Mesenchymal stem cell (in vitro differentiated cells and primary cell): ENCODE measurements around the gene SPHK1.

Experiments used
- DNase-seq: peaks from one replicate; pipeline ENCODE4 v3.0.0-alpha.2; 2013
- H2AFZ ChIP-seq: one replicate; pipeline ENCODE4 v1.6.1; 2013; ENCODE audit warnings: low read depth, mild to moderate bottlenecking, control low read depth, inconsistent platforms, low read length, moderate library complexity
- H2AK5ac ChIP-seq: 2 replicates; pipeline ENCODE4 v1.6.1; 2013; ENCODE audit warnings: low read length, moderate library complexity, mild to moderate bottlenecking, inconsistent platforms; ENCODE audit not compliant: severe bottlenecking
- H2BK120ac ChIP-seq: one replicate; pipeline ENCODE4 v1.6.1; 2013; ENCODE audit warnings: low read depth, mild to moderate bottlenecking, inconsistent platforms, low read length, moderate library complexity
- H2BK12ac ChIP-seq, 2 experiments: one replicate each; pipeline ENCODE4 v1.6.1; 2013; ENCODE audit warnings: inconsistent platforms in 2 of 2, low read length in 2 of 2, mild to moderate bottlenecking in 2 of 2, moderate library complexity in 2 of 2, control low read depth in 1 of 2
- H2BK15ac ChIP-seq: one replicate; pipeline ENCODE4 v1.6.1; 2013; ENCODE audit warnings: mild to moderate bottlenecking, low read depth, inconsistent platforms; ENCODE audit not compliant: poor library complexity, severe bottlenecking
- H2BK5ac ChIP-seq: 2 replicates; pipeline ENCODE4 v1.6.1; 2013; ENCODE audit warnings: low read depth, mild to moderate bottlenecking, low read length, control low read depth, inconsistent platforms; ENCODE audit not compliant: poor library complexity, severe bottlenecking
- H3K14ac ChIP-seq, 2 experiments: one replicate each; pipeline ENCODE4 v1.6.1; 2013; ENCODE audit warnings: inconsistent platforms in 2 of 2, low read length in 2 of 2, control low read depth in 1 of 2, mild to moderate bottlenecking in 1 of 2, moderate library complexity in 1 of 2
- H3K18ac ChIP-seq, 2 experiments: one replicate each; pipeline ENCODE4 v1.6.1; 2013; ENCODE audit warnings: inconsistent platforms in 2 of 2, low read length in 2 of 2, control low read depth in 1 of 2, low read depth in 1 of 2, mild to moderate bottlenecking in 1 of 2
- H3K23ac ChIP-seq, 2 experiments: one replicate each; pipeline ENCODE4 v1.6.1; 2013; ENCODE audit warnings: inconsistent platforms in 2 of 2, low read length in 2 of 2, mild to moderate bottlenecking in 2 of 2, moderate library complexity in 2 of 2, control low read depth in 1 of 2
- H3K27ac ChIP-seq: 2 replicates; pipeline ENCODE4 v1.5.1; 2013; ENCODE audit warnings: mild to moderate bottlenecking, moderate library complexity, low read length, control low read depth, inconsistent platforms; ENCODE audit not compliant: poor library complexity, severe bottlenecking
- H3K27me3 ChIP-seq, 2 experiments: 2 replicates each; pipeline versions ENCODE4 v1.6.1 to v1.7.0; 2013; ENCODE audit warnings: low read length in 2 of 2, mild to moderate bottlenecking in 2 of 2, moderate library complexity in 2 of 2, control low read depth in 1 of 2, inconsistent platforms in 1 of 2; ENCODE audit not compliant: control insufficient read depth in 1 of 2, insufficient read depth in 1 of 2
- H3K36me3 ChIP-seq, 2 experiments: 2 replicates each; pipeline versions ENCODE4 v1.6.1 to v1.7.0; 2013; ENCODE audit warnings: low read length in 2 of 2, control low read depth in 1 of 2, inconsistent platforms in 1 of 2, low read depth in 1 of 2, mild to moderate bottlenecking in 1 of 2; ENCODE audit not compliant: insufficient read depth in 2 of 2, control insufficient read depth in 1 of 2
- H3K4ac ChIP-seq, 2 experiments: one replicate each; pipeline ENCODE4 v1.6.1; 2013; ENCODE audit warnings: inconsistent platforms in 2 of 2, low read length in 2 of 2, mild to moderate bottlenecking in 2 of 2, moderate library complexity in 2 of 2, control low read depth in 1 of 2, low read depth in 1 of 2
- H3K4me1 ChIP-seq: 2 replicates; pipeline ENCODE4 v1.6.1; 2013; ENCODE audit warnings: low read depth, low read length, control low read depth; ENCODE audit not compliant: control insufficient read depth, insufficient read depth
- H3K4me2 ChIP-seq: 2 replicates; pipeline ENCODE4 v1.6.1; 2013; ENCODE audit warnings: low read length, mild to moderate bottlenecking, inconsistent platforms; ENCODE audit not compliant: poor library complexity, severe bottlenecking
- H3K4me3 ChIP-seq, 2 experiments: 2 replicates each; pipeline versions ENCODE4 v1.5.1 to v1.7.0; 2013; ENCODE audit warnings: low read length in 2 of 2, mild to moderate bottlenecking in 2 of 2, control low read depth in 1 of 2, low read depth in 1 of 2; ENCODE audit not compliant: insufficient read depth in 1 of 2
- H3K79me1 ChIP-seq: replicated peaks from 2 replicates; pipeline ENCODE4 v1.6.1; 2013; ENCODE audit warnings: mild to moderate bottlenecking, control low read depth, low read length, inconsistent platforms; ENCODE audit not compliant: poor library complexity, severe bottlenecking
- H3K9ac ChIP-seq: 2 replicates; pipeline ENCODE4 v1.7.0; 2013; ENCODE audit warnings: mild to moderate bottlenecking, low read length, moderate library complexity
- H3K9me3 ChIP-seq: 2 replicates; pipeline ENCODE4 v1.7.0; 2013; ENCODE audit warnings: mild to moderate bottlenecking, low read length; ENCODE audit not compliant: control insufficient read depth
- H4K8ac ChIP-seq: one replicate; pipeline ENCODE4 v1.6.1; 2013; ENCODE audit warnings: inconsistent platforms, mild to moderate bottlenecking, low read length, moderate library complexity
- H4K91ac ChIP-seq: one replicate; pipeline ENCODE4 v1.6.1; 2013; ENCODE audit warnings: mild to moderate bottlenecking, low read length, inconsistent platforms
- WGBS: methylation state at CpG from one replicate; pipeline ENCODE4 v1.1.7; 2013; ENCODE audit warnings: mixed read lengths; 5-methylcytosine and 5-hydroxymethylcytosine counted together

SPHK1 gene

GRCh38 chr17:76369379-76369778 is 15.0 kb upstream of the SPHK1 start:
- H2BK120ac ChIP-seq: no peak overlapping the region
- no peak overlapping the region for H2AK5ac ChIP-seq
- H3K79me1 ChIP-seq: no peaks in the 10 kb centered on the region
- H3K27me3 ChIP-seq: no peaks in the 10 kb centered on the region
- WGBS: 95% methylated on average over 10 of the region's 10 CpGs
- no peaks in the 10 kb centered on the region for H3K36me3 ChIP-seq
- H3K9ac ChIP-seq: peak overlapping the region; percentile 34
- no peak overlapping the region for H4K8ac ChIP-seq
- no peak overlapping the region for H3K4ac ChIP-seq
- no peaks in the 10 kb centered on the region for H3K9me3 ChIP-seq
- H4K91ac ChIP-seq: no peak overlapping the region
- peak overlapping the region in 1 of 2 experiments; percentile 32 for H3K4me3 ChIP-seq
- H3K4me2 ChIP-seq: no peak overlapping the region
- H3K14ac ChIP-seq: no peak overlapping the region
- no peak overlapping the region for H2BK5ac ChIP-seq
- H2BK15ac ChIP-seq: no peak overlapping the region
- peaks cover 26% of the 10 kb centered on the region for H3K4me1 ChIP-seq
- H2BK12ac ChIP-seq: no peak overlapping the region
- DNase-seq: no peak
- H3K27ac ChIP-seq: no peak overlapping the region
- H3K18ac ChIP-seq: no peak overlapping the region
- H2AFZ ChIP-seq: no peak overlapping the region
- no peak overlapping the region for H3K23ac ChIP-seq

- Histone ChIP-seq H3K4me3 (peak overlapping the region in 1 of 2 experiments; percentile 32), H3K18ac (no peak overlapping the region), H2BK15ac (no peak overlapping the region), H2BK120ac (no peak overlapping the region), H3K36me3 (no peaks in the 10 kb centered on the region), H3K4me1 (peaks cover 26% of the 10 kb centered on the region), H3K27me3 (no peaks in the 10 kb centered on the region), H2AK5ac (no peak overlapping the region), H3K9ac (peak overlapping the region; percentile 34), H3K14ac (no peak overlapping the region), H2BK12ac (no peak overlapping the region), H3K4me2 (no peak overlapping the region), H3K9me3 (no peaks in the 10 kb centered on the region), H4K91ac (no peak overlapping the region), H3K79me1 (no peaks in the 10 kb centered on the region), H2BK5ac (no peak overlapping the region), H3K4ac (no peak overlapping the region), H4K8ac (no peak overlapping the region), H3K23ac (no peak overlapping the region), H3K27ac (no peak overlapping the region), H2AFZ (no peak overlapping the region)
- whole genome bisulfite sequencing: 63% methylated on average over 7 of the region's 7 CpGs
- no peak for DNase-seq
Observed at GRCh38 chr17:76369804-76370203, 14.6 kb upstream of the SPHK1 start.

- Histone ChIP-seq H3K18ac (no peak overlapping the region), H3K23ac (no peak overlapping the region), H3K9me3 (no peaks in the 10 kb centered on the region), H3K4me1 (peaks cover 27% of the 10 kb centered on the region), H2BK5ac (no peak overlapping the region), H3K14ac (no peak overlapping the region), H3K4me2 (no peak overlapping the region), H4K8ac (no peak overlapping the region), H3K9ac (peak overlapping the region; percentile 56), H3K36me3 (no peaks in the 10 kb centered on the region), H3K4me3 (peak overlapping the region in 1 of 2 experiments; percentile 32), H2BK120ac (no peak overlapping the region), H2AK5ac (peak overlapping the region; percentile 43), H3K4ac (no peak overlapping the region), H3K79me1 (no peaks in the 10 kb centered on the region), H3K27ac (no peak overlapping the region), H2AFZ (no peak overlapping the region), H2BK15ac (no peak overlapping the region), H3K27me3 (no peaks in the 10 kb centered on the region), H4K91ac (no peak overlapping the region), H2BK12ac (no peak overlapping the region)
- peak; percentile 88 for DNase-seq
- WGBS: 52% methylated on average over 10 of the region's 11 CpGs
Observed at GRCh38 chr17:76370261-76370993, 14.0 kb upstream of the SPHK1 start.

- H3K4me2 ChIP-seq: no peak overlapping the region
- peak overlapping the region; percentile 38 for H3K27ac ChIP-seq
- H2BK120ac ChIP-seq: no peak overlapping the region
- H3K18ac ChIP-seq: no peak overlapping the region
- peak overlapping the region; percentile 55 for H2AK5ac ChIP-seq
- H2AFZ ChIP-seq: no peak overlapping the region
- H3K79me1 ChIP-seq: no peaks in the 10 kb centered on the region
- H2BK5ac ChIP-seq: no peak overlapping the region
- H4K91ac ChIP-seq: peak overlapping the region; percentile 43
- H2BK12ac ChIP-seq: no peak overlapping the region
- H3K23ac ChIP-seq: no peak overlapping the region
- H3K14ac ChIP-seq: no peak overlapping the region
- no peak overlapping the region for H4K8ac ChIP-seq
- DNase-seq: peak; percentile 70
- peak overlapping the region; percentile 56 for H3K9ac ChIP-seq
- H3K4me1 ChIP-seq: peaks cover 39% of the 10 kb centered on the region
- 81% methylated on average over 13 of the region's 16 CpGs for WGBS
- H3K9me3 ChIP-seq: no peaks in the 10 kb centered on the region
- no peaks in the 10 kb centered on the region for H3K27me3 ChIP-seq
- no peak overlapping the region for H3K4me3 ChIP-seq
- no peaks in the 10 kb centered on the region for H3K36me3 ChIP-seq
- H2BK15ac ChIP-seq: no peak overlapping the region
- no peak overlapping the region for H3K4ac ChIP-seq
Observed at GRCh38 chr17:76371656-76372628, 12.5 kb upstream of the SPHK1 start.
